Middle frontal gyrus (tissue), 1 donor: Measurements from ENCODE around the gene MARK3.
A peak's percentile ranks its signal among the peaks of the same experiment; 100 is the strongest.
"Not testable (repeated sequence)": the region's sequence is repeated elsewhere in the genome, so short reads cannot be mapped to it uniquely, and the experiment has no call there.

Source experiments
- DNase-seq: peaks from one replicate; pipeline ENCODE4 v3.0.0-alpha.2; 2015; ENCODE audit warnings: low spot score; ENCODE audit errors: extremely low spot score

The MARK3 gene

DNA sequence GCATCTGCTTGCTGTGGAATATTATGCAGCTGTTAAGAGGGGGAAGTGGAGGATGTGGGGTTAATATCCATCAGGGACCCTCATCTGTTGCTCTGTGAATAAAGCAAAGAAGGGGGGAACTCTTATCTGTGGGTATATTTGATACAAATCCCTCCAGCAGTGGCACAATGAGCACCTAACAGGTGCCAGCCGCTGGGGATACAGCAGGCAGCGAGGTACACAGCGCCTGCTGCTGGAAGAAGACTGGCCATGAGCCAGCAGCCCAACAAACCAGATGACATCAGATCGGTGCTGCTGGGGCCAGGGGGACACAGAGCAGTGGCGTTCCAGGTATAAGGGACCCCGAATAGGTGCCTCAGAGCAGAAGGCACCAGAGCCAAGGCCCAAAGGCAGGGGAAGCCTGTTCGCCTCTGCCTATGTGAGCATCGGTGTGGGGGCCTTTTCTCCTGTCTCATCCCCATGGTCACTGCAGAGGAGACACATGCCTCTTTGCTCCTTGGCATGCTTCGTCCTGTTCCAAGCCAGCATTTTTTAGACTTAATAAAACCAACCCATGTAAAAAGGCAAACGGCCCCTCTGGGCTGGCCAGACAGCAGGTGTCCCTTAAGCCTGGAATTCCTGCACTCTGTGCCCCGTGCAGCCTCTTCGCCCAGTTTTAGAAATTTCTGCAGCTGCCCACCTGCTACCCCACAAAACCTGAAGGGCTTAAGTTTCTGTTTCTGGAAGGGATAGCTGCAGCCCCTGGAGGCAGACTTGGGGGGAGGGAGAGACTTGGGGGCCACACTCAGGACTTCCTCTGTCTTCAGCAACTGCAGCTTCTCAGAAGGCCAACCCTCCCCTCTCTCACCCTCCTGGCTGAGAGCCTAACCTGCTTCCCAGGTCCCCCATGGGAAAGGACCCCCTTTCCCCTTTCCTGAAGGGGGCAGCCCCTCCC is 139.1 kb downstream of the MARK3 start:
- no peak for DNase-seq

DNA sequence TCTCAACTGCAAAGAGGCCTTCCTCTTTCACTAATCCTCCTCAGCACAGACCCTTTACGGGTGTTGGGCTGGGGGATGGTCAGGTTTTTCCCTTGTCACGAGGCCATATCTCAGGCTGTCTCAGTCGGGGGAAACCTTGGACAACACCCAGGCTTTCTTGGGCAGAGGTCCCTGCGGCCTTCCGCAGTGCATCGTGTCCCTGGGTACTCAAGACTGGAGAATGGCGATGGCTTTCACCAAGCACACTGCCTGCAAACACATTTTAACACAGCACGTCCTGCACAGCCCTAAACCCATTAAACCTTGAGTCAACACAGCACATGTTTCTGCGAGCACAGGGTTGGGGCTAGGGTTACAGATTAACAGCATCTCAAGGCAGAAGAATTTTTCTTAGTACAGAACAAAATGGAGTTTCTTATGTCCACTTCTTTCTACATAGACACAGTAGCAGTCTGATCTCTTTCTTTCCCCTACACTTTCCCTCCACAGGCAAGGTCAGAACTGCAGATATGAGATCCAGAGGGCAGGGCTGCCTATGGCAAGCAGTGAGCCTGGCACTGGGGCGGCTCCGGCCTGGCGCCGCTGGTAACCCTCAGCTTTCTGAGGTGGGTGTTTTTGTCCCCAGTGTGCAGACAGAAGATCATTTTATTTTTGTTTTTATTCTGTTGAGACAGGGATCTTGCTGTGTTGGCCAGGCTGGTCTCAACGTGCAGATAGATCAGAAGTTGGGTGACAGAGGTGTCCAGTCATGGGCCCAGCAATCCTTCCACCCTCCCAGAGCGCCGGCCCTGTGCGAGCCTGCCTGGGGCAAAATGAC is 140.4 kb downstream of the MARK3 start:
- DNase-seq = not testable (repeated sequence)

DNA sequence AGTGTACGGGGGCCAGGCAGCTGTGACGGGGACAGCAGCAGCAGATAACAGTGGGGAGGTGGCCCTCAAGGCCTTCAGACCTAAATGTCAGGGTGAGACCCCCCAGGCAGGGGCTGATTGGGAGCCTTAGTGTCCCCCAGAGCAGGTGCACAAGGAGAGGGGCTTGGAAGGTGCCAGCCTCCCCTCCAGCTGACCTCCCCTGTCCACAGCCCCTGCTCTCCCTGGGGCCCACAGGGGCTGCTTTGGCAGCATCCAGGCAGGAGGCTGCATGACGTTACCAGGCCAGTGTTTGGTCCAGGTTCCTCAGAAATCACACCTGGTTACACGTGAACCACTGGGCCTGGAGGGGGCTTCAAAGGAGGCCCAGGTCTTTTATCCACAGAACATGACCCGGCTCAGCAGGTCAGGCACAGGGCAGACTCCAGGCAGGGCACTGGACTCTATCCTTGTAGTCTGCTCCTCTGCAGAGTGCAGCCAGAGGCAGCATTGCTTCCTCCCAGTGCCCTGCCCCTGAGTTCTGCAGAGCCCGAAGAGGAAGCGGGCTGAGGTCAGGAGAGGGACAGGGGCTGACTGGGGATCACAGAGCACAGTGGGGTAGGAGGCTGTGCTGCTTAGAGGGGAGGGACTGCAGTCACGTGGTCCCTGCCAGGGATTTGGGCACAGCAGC is 141.2 kb downstream of the MARK3 start:
- no peak for DNase-seq

DNA sequence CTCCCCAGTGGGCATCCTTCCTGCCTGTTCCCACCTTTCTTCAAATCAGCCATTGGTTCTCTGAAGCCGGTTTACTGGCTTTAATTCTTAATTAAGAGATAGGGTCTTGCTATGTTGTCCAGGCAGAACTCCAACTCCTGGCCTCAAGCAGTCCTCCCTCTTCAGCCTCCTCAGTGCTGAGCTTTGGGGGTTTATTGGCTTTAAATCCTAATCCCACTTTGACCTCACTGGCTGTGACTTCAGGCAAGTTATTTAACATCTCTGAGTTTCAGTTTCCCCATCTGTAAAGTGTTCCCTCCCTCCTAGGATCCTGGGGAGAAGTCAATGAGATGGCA is 141.7 kb downstream of the MARK3 start:
- DNase-seq = no peak

DNA sequence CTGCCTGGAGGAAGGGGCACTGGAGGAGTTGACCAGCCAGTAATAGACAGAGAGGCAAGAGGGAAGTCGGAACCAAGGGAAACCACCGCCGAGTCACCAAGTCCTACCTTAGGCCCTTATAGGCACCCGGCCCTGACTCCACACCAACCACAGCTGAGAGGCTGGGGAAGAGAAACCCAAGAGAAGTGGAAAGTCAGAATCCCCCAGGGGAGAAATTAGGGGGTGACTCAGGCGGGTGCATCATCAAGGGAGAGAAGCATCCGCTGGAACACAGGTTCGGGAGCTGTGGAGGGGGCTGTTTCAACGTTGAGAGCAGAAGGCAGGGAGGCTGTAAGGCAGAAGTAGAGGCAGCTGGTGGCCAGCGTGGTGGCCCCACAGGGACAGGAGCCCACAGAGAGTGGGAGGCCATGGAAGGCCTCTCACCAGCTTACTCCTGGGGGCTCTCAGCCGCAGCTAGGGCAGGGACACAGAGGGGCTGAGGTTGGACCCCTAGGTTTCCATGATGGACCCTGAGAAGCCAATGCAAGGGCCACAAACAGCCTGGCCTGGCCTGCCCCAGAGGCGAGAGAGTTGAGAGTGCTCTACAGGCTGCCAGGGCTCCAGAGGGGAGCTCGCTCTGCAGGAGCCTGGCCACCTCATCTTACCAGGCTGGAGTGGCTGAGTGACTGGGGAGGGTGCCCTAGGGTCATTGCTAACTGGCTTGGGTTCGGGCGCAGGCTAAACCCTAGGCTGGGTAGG is 142.4 kb downstream of the MARK3 start:
- DNase-seq = no peak

DNA sequence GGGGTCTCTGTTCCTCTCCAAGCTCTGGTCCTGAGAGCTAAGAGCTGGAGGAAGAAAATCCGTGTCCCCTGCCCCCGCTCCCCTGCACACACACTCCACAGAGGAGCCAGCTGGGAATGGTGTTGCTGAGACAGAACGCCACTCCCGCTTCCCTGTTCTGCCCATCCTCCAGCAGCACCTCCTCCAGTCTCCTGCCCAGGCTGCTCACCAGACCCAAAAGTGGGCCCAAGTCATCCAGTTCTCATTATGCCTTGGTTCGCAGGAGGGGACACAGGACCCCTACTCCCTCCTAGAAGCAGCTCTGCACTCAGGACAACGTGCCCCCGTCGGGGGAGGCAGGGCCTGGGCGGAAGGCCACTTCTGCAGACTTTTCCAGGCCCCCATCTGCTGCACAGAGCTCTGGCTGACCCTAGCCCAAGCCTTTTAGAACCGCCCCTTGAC is 143.0 kb downstream of the MARK3 start:
- DNase-seq = no peak

DNA sequence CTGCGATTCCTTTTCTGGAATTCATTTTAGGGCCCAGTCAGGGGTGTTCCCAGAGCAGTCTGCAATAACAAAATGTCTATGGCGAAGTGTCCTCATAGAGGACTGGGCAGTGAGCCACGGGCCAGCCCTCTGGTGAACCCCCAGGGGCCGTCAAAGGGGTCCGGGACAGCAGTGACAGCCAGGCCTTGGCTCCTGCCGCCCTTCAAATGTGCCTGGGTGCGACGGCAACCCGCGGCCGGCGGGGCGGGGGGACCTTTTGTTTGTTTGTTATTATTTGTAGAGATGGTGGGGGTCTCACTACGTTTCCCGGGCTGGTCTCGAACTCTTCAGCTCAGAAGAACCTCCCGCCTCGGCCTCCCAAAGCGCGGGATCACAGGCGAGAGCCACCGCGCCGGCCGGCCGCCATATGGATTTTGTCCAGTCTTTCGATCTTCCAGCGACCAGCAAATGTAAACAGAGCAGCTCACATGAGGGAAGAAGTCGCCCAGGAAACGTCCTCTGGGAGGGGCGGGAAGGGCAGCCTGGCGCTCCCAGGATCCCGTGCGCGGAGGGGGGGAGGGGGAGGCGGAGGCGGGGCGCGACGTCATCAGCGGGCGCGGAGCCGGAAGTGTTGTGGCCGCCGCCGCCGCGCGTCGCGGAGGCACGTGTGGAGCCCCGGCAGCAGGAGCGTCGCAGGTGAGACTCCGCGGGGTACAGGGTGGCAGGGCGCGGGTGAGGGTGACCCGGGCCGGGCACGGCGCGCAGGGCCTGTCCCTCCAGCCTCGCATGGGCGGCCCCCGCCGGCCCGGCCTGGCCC is 143.6 kb downstream of the MARK3 start, which contains the start of gene TRMT61A:
Gene TRMT61A, plus strand, starts transcription at position 610 of the 796 bp plus-strand sequence. CDS start 783 bp downstream, outside the sequence.
- peak; percentile 79 for DNase-seq

DNA sequence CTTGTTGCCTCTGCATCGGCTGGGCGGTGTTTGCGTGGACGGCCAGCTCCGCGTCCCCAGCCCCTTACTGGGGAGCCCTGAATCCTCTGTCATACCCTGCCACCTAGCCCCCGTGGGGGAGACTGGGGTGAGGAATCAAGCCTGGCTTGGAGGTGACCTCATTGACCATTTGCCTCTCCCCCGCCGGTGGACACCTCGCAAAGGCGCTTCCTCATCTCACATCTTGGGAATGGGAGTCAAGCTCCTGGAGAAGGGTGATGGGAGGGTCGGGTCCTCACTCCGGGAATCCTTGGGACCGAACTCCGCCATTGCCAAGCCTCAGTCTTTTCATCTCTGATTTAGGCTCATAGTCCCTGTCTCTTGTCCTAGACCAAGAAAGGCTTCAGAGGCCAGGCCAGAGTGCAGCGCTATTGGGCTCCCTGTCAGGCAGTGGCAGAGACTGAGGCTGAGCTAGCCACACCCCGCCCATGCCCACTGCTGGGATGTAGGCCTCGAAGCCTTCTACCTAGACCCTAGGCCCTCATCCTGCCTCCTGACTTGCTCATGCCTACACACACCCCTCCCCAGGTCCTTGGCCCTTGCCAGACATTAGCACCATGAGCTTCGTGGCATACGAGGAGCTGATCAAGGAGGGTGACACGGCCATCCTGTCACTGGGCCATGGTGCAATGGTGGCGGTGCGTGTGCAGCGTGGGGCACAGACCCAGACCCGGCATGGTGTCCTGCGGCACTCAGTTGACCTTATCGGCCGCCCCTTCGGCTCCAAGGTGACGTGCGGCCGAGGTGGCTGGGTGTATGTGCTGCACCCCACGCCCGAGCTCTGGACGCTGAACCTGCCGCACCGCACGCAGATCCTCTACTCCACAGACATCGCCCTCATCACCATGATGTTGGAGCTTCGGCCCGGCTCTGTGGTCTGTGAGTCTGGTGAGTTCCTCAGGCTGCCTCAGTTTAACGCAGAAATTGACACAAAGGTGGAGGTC is 144.5 kb downstream of the MARK3 start:
- no peak for DNase-seq

DNA sequence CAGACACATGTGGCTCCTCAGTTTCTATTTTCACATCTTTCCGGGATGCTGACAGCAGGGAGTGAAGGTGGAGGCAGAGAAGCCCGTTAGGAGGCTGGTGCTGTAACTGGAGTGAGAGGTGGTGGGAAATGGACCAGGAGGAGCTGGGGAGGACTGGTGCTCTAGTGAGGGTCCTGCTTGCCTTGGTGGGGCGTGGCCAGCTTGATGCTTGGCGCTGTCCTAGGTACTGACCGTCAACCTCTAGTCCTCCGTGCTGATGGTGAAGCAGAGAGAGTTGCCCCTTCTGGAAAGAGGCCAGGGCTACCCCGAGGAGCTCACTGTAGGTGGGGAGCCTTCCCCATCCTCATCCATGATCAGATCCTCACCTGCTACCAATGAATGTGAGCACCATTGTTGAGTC is 145.2 kb downstream of the MARK3 start:
- no peak for DNase-seq

DNA sequence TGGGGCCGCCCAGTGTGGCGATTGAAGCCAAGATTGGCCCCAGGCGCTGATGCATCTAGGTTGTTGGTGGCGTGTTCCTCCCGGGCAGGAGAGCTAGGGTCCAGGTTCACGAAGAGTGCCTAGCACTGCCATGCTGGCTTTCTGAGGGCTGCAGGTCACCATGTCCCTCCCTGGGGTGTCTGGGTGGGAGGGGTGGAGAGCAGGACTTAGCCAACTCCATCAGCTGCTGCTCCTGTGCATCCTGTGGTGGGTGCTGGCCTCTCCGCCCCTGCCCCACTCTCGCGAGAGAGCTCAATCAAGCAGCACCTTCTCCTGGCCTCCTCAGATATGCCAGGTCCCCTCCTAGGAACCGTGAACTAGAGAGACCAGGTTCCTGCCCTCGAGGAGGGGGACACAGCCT is 145.6 kb downstream of the MARK3 start:
- DNase-seq = no peak

DNA sequence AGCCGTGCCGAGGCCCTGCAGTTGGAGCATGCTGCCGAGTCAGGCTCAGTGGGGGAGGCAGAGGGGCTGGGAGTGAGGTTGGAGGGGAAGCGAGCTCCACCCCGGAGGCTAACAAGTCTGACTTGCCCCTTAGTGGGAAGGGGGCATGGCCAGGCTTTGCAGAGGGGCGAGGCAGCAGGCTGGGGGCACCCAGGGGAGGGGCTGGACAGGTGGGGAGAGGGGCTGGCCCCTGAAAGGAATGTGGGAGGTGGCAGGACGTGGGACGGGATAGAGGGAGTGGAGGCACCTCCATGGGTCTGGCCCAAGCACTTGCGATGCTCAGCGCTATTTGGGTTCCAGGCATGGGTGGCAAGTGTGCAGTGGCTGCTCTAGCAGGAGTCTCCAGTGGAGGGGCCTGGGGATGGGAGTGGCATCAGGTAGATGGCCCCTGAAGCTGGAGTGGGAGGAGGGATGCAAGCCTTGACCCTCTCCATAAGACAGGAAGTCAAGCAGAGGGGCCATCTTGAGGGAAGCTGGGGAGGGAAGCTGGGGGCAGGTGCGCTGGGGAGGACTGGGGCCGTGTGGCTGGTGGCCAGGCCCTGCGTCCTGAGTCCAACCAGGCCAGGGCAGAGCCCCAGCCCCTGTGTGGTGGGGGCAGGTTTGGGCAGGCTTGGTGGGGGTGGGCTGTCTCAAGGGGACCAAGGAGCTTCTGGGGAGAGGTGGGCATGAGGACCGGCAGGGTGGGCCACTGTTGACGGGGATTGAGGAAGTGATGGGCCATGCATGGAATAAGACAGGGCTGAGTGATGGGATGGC is 146.4 kb downstream of the MARK3 start:
- DNase-seq = no peak

DNA sequence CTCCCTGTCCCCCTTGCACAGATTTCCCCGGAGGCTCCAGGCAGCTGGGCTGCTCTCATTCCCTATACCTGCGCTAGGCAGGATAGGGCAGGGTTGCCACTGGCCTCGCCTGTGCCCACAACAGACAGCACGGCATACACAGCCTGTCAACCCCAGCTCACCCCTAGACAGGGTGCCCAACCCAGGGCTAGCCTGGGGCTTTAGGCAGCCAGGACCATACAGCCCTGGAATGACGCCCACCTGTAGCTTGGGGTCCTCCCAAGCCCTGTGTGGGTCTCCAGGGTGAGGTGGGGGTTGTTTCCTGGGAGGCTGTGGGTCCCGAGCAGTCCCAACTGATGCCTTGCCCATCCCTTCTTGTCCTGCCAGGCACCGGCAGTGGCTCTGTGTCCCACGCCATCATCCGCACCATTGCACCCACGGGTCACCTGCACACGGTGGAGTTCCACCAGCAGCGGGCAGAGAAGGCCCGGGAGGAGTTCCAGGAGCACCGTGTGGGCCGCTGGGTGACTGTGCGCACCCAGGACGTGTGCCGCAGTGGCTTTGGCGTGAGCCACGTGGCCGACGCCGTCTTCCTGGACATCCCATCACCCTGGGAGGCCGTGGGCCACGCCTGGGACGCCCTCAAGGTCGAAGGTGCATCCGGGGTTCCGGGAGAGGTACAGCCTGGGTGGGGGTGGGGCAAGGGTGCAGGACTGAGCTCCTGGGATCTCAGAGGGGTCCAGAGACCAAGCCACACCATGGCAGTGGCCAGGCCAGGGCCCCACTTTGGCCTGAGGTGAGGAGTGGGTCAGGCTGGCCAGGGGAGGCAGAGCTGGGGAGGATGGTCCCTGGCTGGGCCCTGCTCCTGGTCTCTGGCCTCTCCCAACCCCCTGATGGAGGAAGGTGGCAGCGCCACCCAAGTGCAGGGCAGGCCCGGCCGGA is 147.3 kb downstream of the MARK3 start:
- DNase-seq = no peak

DNA sequence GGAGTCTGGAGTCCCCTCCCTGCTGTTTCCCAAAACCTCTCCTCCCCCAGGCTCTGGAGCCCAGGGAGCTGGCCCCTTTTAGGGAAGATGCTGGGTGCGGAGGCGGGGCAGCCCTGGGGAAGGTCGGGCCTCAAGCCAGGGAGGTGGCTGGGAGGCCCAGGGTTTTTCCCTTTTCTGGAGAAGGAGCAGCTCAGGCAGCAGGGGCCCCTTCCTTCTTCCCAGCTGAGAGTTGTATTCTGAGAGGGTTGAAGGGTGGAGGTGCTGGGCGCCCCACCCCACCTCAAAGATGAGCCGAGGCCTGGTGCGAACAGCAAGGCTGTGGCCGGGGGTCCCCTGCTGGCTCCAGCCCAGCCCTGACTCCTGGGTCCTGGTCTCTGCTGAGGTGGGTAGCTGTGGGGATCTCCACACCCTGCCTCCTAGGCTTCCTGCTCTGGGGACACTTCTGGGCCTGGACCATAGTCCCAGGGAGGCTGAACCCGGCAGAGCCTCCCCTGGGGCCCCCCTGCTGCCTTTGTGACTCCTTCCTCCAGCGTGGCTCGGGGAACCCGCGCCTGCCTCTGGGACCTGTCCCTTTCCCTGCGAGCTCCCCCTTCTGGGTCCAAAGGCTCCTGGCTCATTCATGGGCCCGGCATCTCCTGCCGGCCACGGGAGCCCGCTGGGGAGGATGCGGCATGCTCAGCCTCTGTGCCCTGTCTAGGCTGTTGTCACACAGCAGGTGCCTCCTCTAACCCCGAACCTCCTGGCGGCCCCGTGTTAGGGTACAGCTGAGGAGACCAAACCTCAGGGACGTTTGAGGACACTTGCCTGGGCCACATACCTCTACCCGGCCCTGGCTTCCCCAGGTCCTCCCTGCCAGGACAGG is 148.2 kb downstream of the MARK3 start:
- no peak for DNase-seq

DNA sequence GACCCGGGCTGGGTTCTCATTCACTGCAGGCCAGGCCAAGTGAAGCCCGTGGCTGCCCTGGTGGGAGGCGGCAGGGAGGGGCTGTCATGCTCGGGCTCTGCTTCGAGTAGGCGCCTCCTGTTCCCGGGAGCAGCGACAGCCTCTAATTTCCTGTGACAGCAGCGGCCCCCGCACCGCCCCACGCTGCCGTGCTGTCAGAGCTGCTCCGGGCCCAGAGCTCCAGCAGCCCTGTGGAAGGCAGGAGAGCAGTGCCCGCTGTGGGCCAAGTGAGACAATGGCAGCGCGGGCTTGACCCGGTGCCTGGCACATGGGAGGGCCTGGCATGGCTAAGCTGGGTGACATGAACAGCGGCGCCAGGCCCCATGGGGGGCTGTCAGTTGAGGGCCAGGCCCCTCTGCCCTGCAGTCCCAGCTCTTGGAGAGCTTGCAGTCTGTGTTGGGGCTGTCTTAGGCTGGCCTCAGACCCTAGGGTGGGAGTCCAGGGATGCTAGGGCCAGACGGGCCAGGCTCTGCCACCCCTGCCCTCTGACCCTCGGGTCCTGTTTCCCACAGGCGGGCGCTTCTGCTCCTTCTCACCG is 148.9 kb downstream of the MARK3 start:
- no peak for DNase-seq

DNA sequence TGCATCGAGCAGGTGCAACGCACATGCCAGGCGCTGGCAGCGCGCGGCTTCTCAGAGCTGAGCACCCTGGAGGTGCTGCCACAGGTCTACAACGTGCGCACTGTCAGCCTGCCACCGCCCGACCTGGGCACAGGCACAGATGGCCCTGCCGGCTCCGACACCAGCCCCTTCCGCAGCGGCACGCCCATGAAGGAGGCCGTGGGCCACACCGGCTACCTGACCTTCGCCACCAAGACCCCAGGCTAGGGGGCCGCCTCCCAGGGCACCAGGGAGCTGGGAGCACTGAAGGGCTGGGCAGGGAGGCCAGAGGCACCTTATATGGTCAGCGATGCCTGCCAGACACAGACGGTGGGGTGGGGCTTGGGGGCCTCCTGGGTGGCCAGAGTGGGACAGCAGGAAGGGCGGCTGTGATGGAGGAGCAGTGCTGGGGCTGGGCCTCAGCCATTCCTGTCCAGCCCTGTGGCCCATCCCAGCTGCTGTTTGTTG is 149.4 kb downstream of the MARK3 start:
- no peak for DNase-seq
